Glomerular endothelial cell (primary cell): ENCODE data around the gene PLK3. TPM values are rescaled to one million over a fixed set of nuclear protein-coding genes. Genes with fewer than 3 reads are reported as not detected.
"Not testable (repeated sequence)": the region's sequence is repeated elsewhere in the genome, so short reads cannot be mapped to it uniquely, and the experiment has no call there.

ENCODE experiments used
- DNase-seq: peaks from one replicate; pipeline ENCODE4 v3.0.0-alpha.2; 2011; ENCODE audit warnings: low read depth, low spot score; ENCODE audit errors: extremely low read depth
- total RNA-seq: library from RNA; depleted of rRNA; stranded (reverse); fragments of >200 nt; gene quantifications from 2 replicates; pipeline ENCODE4 v1.2.3, GENCODE V29; 2015

PLK3 gene
- 49.1 and 56.1 TPM in 2 replicates for total RNA-seq

- DNase-seq, result no peak
Observed at GRCh38 chr1:44799770-44800584, at the start of gene PLK3. TSS of gene PLK3 (plus strand) at chr1:44800377. CDS start at chr1:44800464, 87 bp downstream.

GRCh38 chr1:44757420-44757819 is 42.8 kb upstream of the PLK3 start:
- no peak for DNase-seq

- no peak for DNase-seq
Observed at GRCh38 chr1:44759077-44759476, 41.1 kb upstream of the PLK3 start.

- DNase-seq, result no peak
Observed at GRCh38 chr1:44760876-44761275, 39.3 kb upstream of the PLK3 start.

GRCh38 chr1:44766421-44766820 is 33.8 kb upstream of the PLK3 start:
- not testable (repeated sequence) for DNase-seq

- DNase-seq, result peak; percentile 70
Observed at GRCh38 chr1:44775078-44775929, 24.9 kb upstream of the PLK3 start, which contains the start of gene RPS8. TSS of gene RPS8 (plus strand) at chr1:44775540. CDS start at chr1:44775597, 57 bp downstream.

- no peak for DNase-seq
Observed at GRCh38 chr1:44775930-44776729, 24.0 kb upstream of the PLK3 start.

- DNase-seq, result no peak
Observed at GRCh38 chr1:44776730-44777068, 23.5 kb upstream of the PLK3 start.

GRCh38 chr1:44777547-44777946 is 22.6 kb upstream of the PLK3 start:
- DNase-seq, result no peak

GRCh38 chr1:44777969-44778635 is 22.1 kb upstream of the PLK3 start:
- no peak for DNase-seq

- no peak for DNase-seq
Observed at GRCh38 chr1:44778705-44779576, 21.2 kb upstream of the PLK3 start.

GRCh38 chr1:44780583-44781121 is 19.5 kb upstream of the PLK3 start:
- DNase-seq, result no peak

GRCh38 chr1:44783697-44784093 is 16.5 kb upstream of the PLK3 start:
- DNase-seq, result no peak

GRCh38 chr1:44784094-44785028 is 15.8 kb upstream of the PLK3 start:
- DNase-seq, result no peak

- DNase-seq, result no peak
Observed at GRCh38 chr1:44785029-44785380, 15.2 kb upstream of the PLK3 start.

GRCh38 chr1:44785501-44786137 is 14.6 kb upstream of the PLK3 start:
- DNase-seq, result no peak

- no peak for DNase-seq
Observed at GRCh38 chr1:44786138-44786840, 13.9 kb upstream of the PLK3 start.
